Measurements from ENCODE around the gene ORM1. TPM values are rescaled to one million over a fixed set of nuclear protein-coding genes. Genes with fewer than 3 reads are reported as not detected.

Gene ORM1
- total and polyA plus RNA-seq, 2 of the 8 experiments (the other 6 are each of a cell fraction or from before 2014, with no cell fraction given), result 0.32 TPM; not detected in 1

DNA sequence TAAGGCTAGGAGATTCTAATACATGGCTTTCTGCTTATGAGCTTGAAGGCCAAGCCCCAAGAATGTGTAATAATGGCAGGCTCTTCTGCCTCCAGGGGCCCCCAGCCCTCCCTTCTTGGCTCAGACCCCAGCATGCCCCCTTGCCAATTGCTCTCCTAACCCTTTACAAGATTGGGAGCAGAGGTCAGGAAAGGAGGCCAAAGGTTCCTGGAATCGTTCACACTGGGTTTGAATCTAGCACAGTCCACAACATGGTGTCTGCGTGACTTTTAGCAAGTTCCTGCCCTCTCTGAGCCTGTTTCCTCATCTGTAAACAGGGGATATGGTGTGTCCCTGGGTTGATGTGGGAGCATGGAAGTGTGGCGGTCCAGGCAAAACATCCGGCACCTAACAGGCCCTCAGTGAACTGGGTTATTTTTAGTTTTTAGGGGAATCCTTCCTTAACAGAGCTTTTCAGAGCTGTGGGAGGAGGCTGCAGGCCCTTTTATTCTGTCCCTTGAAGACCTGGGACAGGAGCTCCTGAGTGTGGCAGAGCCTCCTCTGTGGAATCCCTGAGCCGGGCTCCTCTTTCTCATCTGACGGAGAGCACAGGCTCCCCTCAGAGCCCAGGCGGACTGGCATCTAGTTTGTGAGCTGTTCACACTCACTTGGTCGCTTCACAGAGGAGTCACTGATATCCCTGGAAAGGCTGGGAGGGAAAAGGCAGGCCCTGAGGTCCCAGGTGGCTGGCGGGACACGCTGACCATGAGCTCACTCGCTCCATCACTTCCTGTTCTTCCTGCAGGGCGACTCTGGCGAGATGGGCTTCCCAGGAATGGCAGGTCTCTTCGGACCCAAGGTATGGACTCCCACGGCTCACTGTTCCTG, 23.4 kb upstream of the ORM1 start (continued):
- TF ChIP-seq KDM4A (IDR thresholded peaks at IDR 0.05; ENCODE audit: low read depth, low read length, severe bottlenecking) (no peak), SUZ12 (IDR thresholded peaks at IDR 0.05; ENCODE audit: low read length) (no peak), CHD7 (IDR thresholded peaks at IDR 0.05; ENCODE audit: insufficient replicate concordance, low read length) (no peak), CEBPB (IDR thresholded peaks at IDR 0.05; ENCODE audit: low read depth, low read length) (no peak), TAF7 (optimal IDR thresholded peaks at IDR 0.05; ENCODE audit: borderline replicate concordance, low read depth, low read length) (no peak), TAF1 (IDR thresholded peaks at IDR 0.05; ENCODE audit: low read depth, low read length) (no peak), CBX5 (IDR thresholded peaks at IDR 0.05; ENCODE audit: low read depth, low read length) (no peak), EGR1 (IDR thresholded peaks at IDR 0.05; ENCODE audit: borderline replicate concordance, low read depth, low read length) (no peak), RAD21 (IDR thresholded peaks at IDR 0.05 in 1 of 2, conservative IDR thresholded peaks at IDR 0.05 in 1 of 2; ENCODE audit: low read depth in 2 of 2, low read length in 2 of 2) (no peak), CHD1 (IDR thresholded peaks at IDR 0.05; ENCODE audit: low read depth, low read length) (no peak)

All from H1 (cell line).